Mononuclear cell (primary cell): Measurements from ENCODE around the gene RWDD2A. TPM values are rescaled to one million over a fixed set of nuclear protein-coding genes. Genes with fewer than 3 reads are reported as not detected.

ENCODE experiments used
- H3K27me3 ChIP-seq: 2 replicates; pipeline ENCODE4 v1.6.0; 2011; ENCODE audit warnings: low read length, control low read depth; ENCODE audit not compliant: insufficient read depth
- H3K4me1 ChIP-seq: 2 replicates; pipeline ENCODE4 v1.5.1; 2011; ENCODE audit warnings: mild to moderate bottlenecking, low read length, control low read depth; ENCODE audit not compliant: insufficient read depth
- H3K4me3 ChIP-seq: 2 replicates; pipeline ENCODE4 v1.5.1; 2011; ENCODE audit warnings: mild to moderate bottlenecking, low read length, moderate library complexity
- H3K9me3 ChIP-seq: 2 replicates; pipeline ENCODE4 v1.5.1; 2011; ENCODE audit warnings: low read depth, mild to moderate bottlenecking, control low read depth, low read length
- total RNA-seq: library from RNA; depleted of rRNA; stranded (reverse); fragments of >200 nt; gene quantifications from one replicate; pipeline ENCODE4 v1.2.3, GENCODE V29; 2012

RWDD2A gene
- total RNA-seq, 1 donor: 2.1 TPM

DNA sequence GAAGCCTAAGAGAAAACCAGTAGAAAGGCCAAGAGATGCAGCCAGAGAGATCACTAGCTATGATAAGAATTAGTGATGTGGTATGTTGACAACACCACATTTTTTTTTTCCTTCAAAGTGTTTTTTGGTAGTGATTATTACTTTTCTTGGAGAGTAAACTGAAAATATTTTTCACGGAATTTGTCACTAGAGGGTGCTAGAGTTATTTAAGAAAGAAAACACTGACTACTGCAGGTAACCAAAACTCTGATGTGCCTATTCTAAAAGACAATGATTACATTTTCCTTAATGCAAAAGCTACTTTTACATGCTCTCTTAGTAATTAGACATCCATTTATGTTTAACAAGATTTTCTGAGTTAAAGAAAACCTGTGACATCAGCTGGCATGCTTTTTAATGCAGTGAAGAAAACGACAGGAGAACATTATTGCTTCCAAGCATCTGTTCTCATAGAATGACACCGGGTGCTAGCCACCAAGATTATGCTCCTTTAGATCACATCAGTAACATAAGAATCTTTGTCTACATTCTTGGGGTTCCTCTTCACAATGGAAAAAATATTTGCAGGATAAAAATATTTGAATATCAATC is 28.8 kb downstream of the RWDD2A start:
- Histone ChIP-seq H3K4me1 (no peaks in the 10 kb centered on the region), H3K27me3 (no peaks in the 10 kb centered on the region), H3K9me3 (no peaks in the 10 kb centered on the region), H3K4me3 (no peak overlapping the region)

DNA sequence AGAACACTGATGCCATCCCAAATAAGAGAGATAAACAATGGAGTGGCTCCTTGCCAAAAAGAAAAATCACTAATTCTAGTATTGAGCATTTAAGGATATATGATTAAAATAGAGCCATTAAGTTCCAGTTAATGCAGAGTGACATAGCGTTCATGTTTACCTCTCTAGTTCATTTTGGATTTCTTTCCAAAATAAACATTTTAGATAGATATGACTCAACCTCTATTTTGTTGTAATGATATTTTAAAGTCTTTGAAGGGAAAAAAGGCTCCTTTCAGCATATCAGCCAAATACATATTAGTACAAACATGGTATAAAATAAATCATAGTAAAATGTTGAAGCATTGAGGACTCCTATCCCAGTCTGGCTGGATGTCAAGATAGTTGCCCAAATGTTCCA is 33.4 kb downstream of the RWDD2A start:
- H3K9me3 ChIP-seq: no peaks in the 10 kb centered on the region
- H3K4me1 ChIP-seq: no peaks in the 10 kb centered on the region
- no peak overlapping the region for H3K4me3 ChIP-seq
- no peaks in the 10 kb centered on the region for H3K27me3 ChIP-seq

DNA sequence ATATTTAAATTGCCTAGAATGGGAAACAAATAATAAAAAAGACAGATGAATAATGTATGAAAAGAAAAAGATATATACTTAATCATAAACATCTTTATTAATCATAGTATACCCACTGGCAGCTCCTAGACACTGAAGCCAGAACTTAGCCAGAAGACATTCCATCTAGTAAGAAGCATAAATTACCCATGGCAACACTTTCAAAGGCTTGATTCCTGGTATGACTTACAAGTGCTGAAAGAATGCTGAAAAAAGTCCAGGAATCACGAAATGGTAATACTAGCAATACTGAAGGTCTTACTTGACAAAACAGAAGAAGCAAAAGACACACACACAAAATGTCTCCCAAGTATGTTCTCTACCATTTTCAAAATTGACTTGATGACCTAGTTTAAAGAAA is 38.0 kb downstream of the RWDD2A start:
- H3K9me3 ChIP-seq: no peaks in the 10 kb centered on the region
- H3K27me3 ChIP-seq: peaks cover 9% of the 10 kb centered on the region
- H3K4me1 ChIP-seq: no peaks in the 10 kb centered on the region
- no peak overlapping the region for H3K4me3 ChIP-seq

DNA sequence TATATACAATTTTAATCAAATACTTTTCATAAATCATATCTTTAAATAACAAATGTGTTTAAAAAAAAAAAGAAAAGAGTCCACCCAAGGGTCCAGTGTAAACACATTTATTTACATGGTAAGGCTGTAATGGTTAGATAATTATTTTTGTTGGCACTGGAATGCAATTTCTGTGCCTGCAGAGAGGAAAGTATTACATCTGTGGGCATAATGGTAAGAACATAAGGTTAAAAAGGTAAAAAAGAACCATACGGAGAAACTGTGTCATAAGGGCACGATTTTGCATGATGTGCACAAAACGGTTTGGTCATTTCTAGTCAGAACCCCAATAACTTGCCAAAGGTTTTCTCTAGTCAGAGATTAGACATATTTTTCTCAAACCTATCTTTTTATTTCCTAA is 54.3 kb downstream of the RWDD2A start:
- no peaks in the 10 kb centered on the region for H3K4me1 ChIP-seq

More for the DNA sequence above, 54.3 kb downstream of the RWDD2A start:
- H3K27me3 ChIP-seq: no peaks in the 10 kb centered on the region
- no peak overlapping the region for H3K4me3 ChIP-seq
- no peaks in the 10 kb centered on the region for H3K9me3 ChIP-seq

Other genes with a start within 250 kb of the RWDD2A start
- 6.5 TPM for gene UBE3D, start 127.5 kb upstream of the RWDD2A start, total RNA-seq
- gene DOP1A, start 125.7 kb upstream of the RWDD2A start, total RNA-seq: 29.0 TPM
- gene PGM3, start 92 bp upstream of the RWDD2A start, total RNA-seq: 23.9 TPM
- gene ME1, start 237.7 kb downstream of the RWDD2A start, total RNA-seq: 1.3 TPM